ENCODE results near the gene TRIM48. TPM values are rescaled to one million over a fixed set of nuclear protein-coding genes. Genes with fewer than 3 reads are reported as not detected.

The TRIM48 gene, protein sequence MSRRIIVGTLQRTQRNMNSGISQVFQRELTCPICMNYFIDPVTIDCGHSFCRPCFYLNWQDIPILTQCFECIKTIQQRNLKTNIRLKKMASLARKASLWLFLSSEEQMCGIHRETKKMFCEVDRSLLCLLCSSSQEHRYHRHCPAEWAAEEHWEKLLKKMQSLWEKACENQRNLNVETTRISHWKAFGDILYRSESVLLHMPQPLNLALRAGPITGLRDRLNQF
- total RNA-seq, result not detected in 2 replicates

DNA sequence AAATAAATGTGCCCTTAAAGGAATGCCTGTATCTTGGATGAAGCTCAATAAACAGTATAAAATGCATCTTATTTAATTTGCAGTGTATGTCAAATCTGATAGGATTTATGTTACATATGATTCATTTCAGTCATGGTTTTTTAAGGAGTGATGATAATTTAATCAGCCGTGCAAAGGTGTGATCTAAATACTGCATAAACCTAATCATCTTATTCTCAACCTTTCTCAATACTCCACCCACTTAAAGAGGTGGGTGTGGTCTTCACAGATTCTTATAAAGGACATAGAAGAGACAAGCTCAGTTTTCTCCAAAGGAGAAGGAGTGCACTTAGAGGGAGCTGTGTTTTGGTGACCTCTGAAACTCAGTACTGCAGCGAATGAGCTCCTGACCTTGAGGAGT is at the start of gene TRIM48:
Gene TRIM48 (plus strand): TSS at position 301 of the 400 bp plus-strand sequence. CDS start 113 bp downstream, outside the sequence.

Other genes starting within 250 kb of the TRIM48 start
- not detected in 2 replicates for gene OR4A16, start 81.0 kb downstream of the TRIM48 start, total RNA-seq
- gene OR4A15, start 105.8 kb downstream of the TRIM48 start, total RNA-seq, result not detected in 2 replicates

Data from mesangial cell (primary cell).